Measurements from ENCODE around the gene EIF1B. TPM values are rescaled to one million over a fixed set of nuclear protein-coding genes. Genes with fewer than 3 reads are reported as not detected.
A peak's percentile ranks its signal among the peaks of the same experiment; 100 is the strongest.

Gene EIF1B
- total RNA-seq, 3 donors from 2014 or later: 37.3 to 62.7 (median 41.3) TPM

- Histone ChIP-seq H3K4me1 (ENCODE audit: low read depth) (no peaks in the 10 kb centered on the region), H3K36me3 (ENCODE audit: low read depth) (no peaks in the 10 kb centered on the region), H3K9me3 (no peaks in the 10 kb centered on the region), H3K4me3 (no peak overlapping the region)
- ATAC-seq: peak; percentile 58
- DNase-seq: no peak
- intact Hi-C loops (cut with DNase I, micrococcal nuclease): no loop called here
- TF ChIP-seq CTCF (IDR thresholded peaks at IDR 0.05): no peak
These were observed 9.7 kb upstream of the EIF1B start for GRCh38 chr3:40299721-40300335.

- Histone ChIP-seq H3K9me3 (no peaks in the 10 kb centered on the region), H3K4me1 (ENCODE audit: low read depth) (no peaks in the 10 kb centered on the region), H3K36me3 (ENCODE audit: low read depth) (no peaks in the 10 kb centered on the region), H3K4me3 (no peak overlapping the region)
- no peak for ATAC-seq
- intact Hi-C loops (cut with DNase I, micrococcal nuclease): no loop called here
- no peak for DNase-seq
- TF ChIP-seq CTCF (IDR thresholded peaks at IDR 0.05): no peak
These were observed 6.7 kb upstream of the EIF1B start for GRCh38 chr3:40302784-40303183.

GRCh38 chr3:40304352-40304751 lies 5.2 kb upstream of the EIF1B start:
- TF ChIP-seq CTCF (IDR thresholded peaks at IDR 0.05): no peak
- no peak for DNase-seq
- Histone ChIP-seq H3K9me3 (no peaks in the 10 kb centered on the region), H3K4me3 (no peak overlapping the region), H3K4me1 (ENCODE audit: low read depth) (no peaks in the 10 kb centered on the region), H3K36me3 (ENCODE audit: low read depth) (no peaks in the 10 kb centered on the region)
- intact Hi-C loops (cut with DNase I, micrococcal nuclease): no loop called here
- ATAC-seq: no peak

DNA sequence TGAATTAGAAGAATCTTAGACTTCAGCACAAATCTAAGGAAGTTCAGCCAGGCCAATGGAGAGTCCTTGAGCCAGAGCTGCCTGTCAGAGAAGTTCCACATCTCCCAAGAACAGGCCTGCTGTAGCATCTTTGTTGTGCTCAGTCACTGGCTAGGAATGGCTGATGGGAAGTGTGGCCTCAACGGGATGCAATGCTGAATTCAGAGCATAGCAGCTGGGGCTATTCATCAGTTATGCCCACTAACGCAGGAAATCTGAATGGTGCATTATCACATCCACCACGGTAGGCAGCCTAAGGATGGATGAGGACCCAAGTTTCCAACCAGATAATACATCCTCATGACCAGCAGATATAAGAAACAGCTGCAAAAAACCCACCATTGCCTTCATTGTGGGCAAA lies 3.2 kb upstream of the EIF1B start:
- H3K36me3 ChIP-seq (ENCODE audit: low read depth): no peaks in the 10 kb centered on the region
- intact Hi-C loops (cut with DNase I, micrococcal nuclease): no loop called here
- DNase-seq: no peak
- H3K4me3 ChIP-seq: no peak overlapping the region
- H3K9me3 ChIP-seq: no peaks in the 10 kb centered on the region
- no peak for TF ChIP-seq CTCF (IDR thresholded peaks at IDR 0.05)
- no peak for ATAC-seq
- H3K4me1 ChIP-seq (ENCODE audit: low read depth): peaks cover 6% of the 10 kb centered on the region

GRCh38 chr3:40307176-40307575 lies 2.3 kb upstream of the EIF1B start:
- peaks cover 6% of the 10 kb centered on the region for H3K4me1 ChIP-seq (ENCODE audit: low read depth)
- no peaks in the 10 kb centered on the region for H3K36me3 ChIP-seq (ENCODE audit: low read depth)
- intact Hi-C loops (cut with DNase I, micrococcal nuclease): no loop called here
- DNase-seq (no peak), ATAC-seq (no peak)
- H3K4me3 ChIP-seq: no peak overlapping the region
- no peaks in the 10 kb centered on the region for H3K9me3 ChIP-seq
- no peak for TF ChIP-seq CTCF (IDR thresholded peaks at IDR 0.05)

Measured in mucosa of descending colon (tissue), 3 donors.